HCT116 (cell line): ENCODE data around the gene NLRP7.

ENCODE experiments used
- CEBPB ChIP-seq: IDR thresholded peaks from 2 replicates; pipeline ENCODE4 v1.6.1; 2012; ENCODE audit warnings: low read depth
- CTCF ChIP-seq, 3 experiments: fragments of 200-600 bp in 1 of 3; sonication (generic) in 1 of 3; IDR thresholded peaks in 2 of 3; conservative IDR thresholded peaks in 1 of 3; 2 replicates each; pipeline ENCODE4 v1.5.1; 2012 to 2017; ENCODE audit warnings: low read depth in 2 of 3, low read length in 2 of 3, antibody characterized with exemption in 1 of 3, borderline replicate concordance in 1 of 3, control low read depth in 1 of 3, mild to moderate bottlenecking in 1 of 3, mixed read lengths in 1 of 3, mixed run types in 1 of 3, moderate library complexity in 1 of 3; ENCODE audit not compliant: insufficient read depth in 1 of 3
- EZH2phosphoT487 ChIP-seq: fragments of 200-600 bp; IDR thresholded peaks from 2 replicates; pipeline ENCODE4 v1.6.1; 2018; ENCODE audit warnings: antibody characterized with exemption, borderline replicate concordance
- POLR2AphosphoS5 ChIP-seq: IDR thresholded peaks from 2 replicates; pipeline ENCODE4 v1.6.1; 2011; ENCODE audit warnings: mild to moderate bottlenecking, low read depth, low read length, moderate library complexity
- TCF7L2 ChIP-seq: IDR thresholded peaks from 2 replicates; pipeline ENCODE4 v1.7.0; 2011; ENCODE audit warnings: borderline replicate concordance, inconsistent platforms; ENCODE audit not compliant: insufficient read depth, insufficient read length; ENCODE audit errors: extremely low read depth
- YY1 ChIP-seq: IDR thresholded peaks from 2 replicates; pipeline ENCODE4 v1.6.1; 2011; ENCODE audit warnings: low read length, low read depth, moderate library complexity, mild to moderate bottlenecking; ENCODE audit not compliant: insufficient replicate concordance; ENCODE audit errors: extremely low read depth

GRCh38 chr19:54873990-54874389 lies 73.3 kb downstream of the NLRP7 start, which contains the start of gene FCAR:
- no peak for TF ChIP-seq CTCF (IDR thresholded peaks at IDR 0.05 in 2 of 3, conservative IDR thresholded peaks at IDR 0.05 in 1 of 3; ENCODE audit: borderline replicate concordance in 1 of 3, insufficient read depth in 1 of 3, low read depth in 2 of 3, low read length in 2 of 3)
- TF ChIP-seq CEBPB: no peak
- TF ChIP-seq YY1: no peak
- no peak for TF ChIP-seq EZH2phosphoT487
- TF ChIP-seq TCF7L2: no peak
- no peak for TF ChIP-seq POLR2AphosphoS5
